Measurements from ENCODE around the gene CYP46A1. TPM values are rescaled to one million over a fixed set of nuclear protein-coding genes. Genes with fewer than 3 reads are reported as not detected.

The CYP46A1 gene
- total RNA-seq, 1 donor from 2014 or later: 3.1 TPM

- DNase-seq: no peak
Measured at GRCh38 chr14:99674064-99674650, 9.9 kb upstream of the CYP46A1 start.

- no peak for DNase-seq
Measured at GRCh38 chr14:99674776-99675381, 9.2 kb upstream of the CYP46A1 start.

GRCh38 chr14:99675382-99675835 is 8.7 kb upstream of the CYP46A1 start:
- DNase-seq: no peak

GRCh38 chr14:99675951-99676350 is 8.1 kb upstream of the CYP46A1 start:
- DNase-seq: no peak

GRCh38 chr14:99676657-99677056 is 7.4 kb upstream of the CYP46A1 start:
- no peak for DNase-seq

DNA sequence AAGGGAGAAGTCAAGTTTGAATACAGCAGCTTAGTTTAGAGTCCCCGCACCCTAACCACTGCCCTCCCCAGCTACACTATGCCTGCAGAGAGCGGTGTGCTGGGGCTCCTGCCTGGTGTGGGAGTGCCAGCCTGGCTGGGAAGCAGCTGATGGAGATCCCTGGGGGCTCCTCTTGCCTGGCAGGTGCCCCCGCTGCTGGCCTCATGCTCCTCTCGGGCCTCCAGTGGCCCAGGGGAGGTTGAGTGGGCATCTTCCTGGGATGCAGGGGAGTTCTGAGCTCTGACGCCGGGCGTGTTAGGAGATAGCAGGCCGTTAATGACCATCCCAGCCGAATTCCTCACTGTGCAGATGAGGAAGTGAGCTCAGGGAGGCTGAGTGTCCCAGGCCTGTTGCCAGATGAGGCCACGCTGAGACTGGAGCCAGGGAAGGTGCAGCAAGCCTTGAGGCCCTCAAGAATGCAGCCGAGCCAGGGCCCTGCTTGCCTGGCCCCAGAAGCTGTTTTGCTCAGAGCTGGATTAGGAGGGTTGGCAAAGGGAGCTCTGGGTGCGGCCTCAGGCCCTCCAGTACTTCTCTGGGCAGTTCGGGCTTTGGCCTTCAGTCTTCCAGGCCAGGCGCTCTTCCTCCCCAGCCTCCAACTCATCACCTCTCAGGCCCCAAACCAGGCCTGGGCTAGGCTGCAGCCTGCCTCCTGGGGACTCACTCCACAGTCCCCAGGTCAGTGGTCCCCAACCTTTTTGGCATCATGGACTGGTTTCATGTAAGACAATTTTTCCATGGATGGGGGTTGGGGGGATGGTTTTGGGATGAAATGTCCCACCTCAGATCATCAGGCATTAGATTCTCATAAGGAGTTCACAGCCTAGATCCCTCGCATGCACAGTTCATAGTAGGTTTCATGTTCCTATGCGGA is 6.6 kb upstream of the CYP46A1 start:
- DNase-seq: no peak

- no peak for DNase-seq
Measured at GRCh38 chr14:99678198-99678597, 5.9 kb upstream of the CYP46A1 start.

- DNase-seq: no peak
Measured at GRCh38 chr14:99679111-99679510, 5.0 kb upstream of the CYP46A1 start.

GRCh38 chr14:99679543-99679942 is 4.6 kb upstream of the CYP46A1 start:
- no peak for DNase-seq

DNA sequence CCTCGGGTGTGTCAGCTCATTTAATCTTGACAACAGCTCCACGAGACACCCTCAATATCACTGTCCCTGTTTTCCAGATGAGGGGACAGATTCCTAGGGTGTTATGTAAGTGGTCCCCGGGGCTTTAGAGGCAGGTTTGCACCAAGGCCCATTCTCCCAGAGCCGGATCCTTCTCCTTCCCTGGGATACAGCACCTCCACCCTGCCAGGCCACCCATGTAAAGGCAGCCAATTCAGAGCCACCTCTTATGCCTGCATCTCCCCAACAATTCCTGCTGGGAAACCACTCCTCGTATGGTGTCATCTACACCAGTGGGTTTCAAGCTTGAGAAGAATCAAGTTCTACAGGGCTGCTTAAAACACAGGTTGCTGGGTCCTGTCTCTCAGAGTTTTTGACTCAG is 4.1 kb upstream of the CYP46A1 start:
- DNase-seq: no peak

- DNase-seq: no peak
Measured at GRCh38 chr14:99681101-99681831, 2.8 kb upstream of the CYP46A1 start.

GRCh38 chr14:99681832-99682148 is 2.3 kb upstream of the CYP46A1 start:
- DNase-seq: no peak

GRCh38 chr14:99682809-99683618 is 1.1 kb upstream of the CYP46A1 start:
- DNase-seq: peak; percentile 90

GRCh38 chr14:99684410-99684934 is 374 bp downstream of the CYP46A1 start:
- DNase-seq: peak; percentile 70

DNA sequence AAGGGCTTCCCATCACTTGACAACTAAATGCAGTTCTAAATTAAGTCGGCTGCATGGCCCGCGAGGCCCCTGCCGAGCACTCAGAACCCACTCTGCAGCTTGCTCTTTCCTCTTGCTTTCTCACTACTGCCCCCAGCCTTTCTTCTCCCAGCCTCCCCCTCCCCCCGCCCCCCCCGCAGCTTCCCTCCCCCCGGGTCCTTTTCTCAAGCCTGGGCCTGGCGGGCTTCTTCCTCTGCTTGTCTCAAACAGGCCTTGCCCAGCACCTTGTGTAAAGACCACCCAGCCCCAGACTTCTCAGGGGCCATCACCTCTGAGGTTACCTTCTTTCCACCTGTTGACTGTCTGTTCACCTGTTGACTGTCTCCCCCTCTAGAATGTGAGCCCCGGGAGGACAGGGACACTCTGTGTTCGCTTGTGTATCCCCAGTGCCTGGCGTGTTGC is 1.1 kb downstream of the CYP46A1 start:
- no peak for DNase-seq

GRCh38 chr14:99685596-99685995 is 1.5 kb downstream of the CYP46A1 start:
- no peak for DNase-seq

GRCh38 chr14:99686557-99687283 is 2.6 kb downstream of the CYP46A1 start:
- no peak for DNase-seq

DNA sequence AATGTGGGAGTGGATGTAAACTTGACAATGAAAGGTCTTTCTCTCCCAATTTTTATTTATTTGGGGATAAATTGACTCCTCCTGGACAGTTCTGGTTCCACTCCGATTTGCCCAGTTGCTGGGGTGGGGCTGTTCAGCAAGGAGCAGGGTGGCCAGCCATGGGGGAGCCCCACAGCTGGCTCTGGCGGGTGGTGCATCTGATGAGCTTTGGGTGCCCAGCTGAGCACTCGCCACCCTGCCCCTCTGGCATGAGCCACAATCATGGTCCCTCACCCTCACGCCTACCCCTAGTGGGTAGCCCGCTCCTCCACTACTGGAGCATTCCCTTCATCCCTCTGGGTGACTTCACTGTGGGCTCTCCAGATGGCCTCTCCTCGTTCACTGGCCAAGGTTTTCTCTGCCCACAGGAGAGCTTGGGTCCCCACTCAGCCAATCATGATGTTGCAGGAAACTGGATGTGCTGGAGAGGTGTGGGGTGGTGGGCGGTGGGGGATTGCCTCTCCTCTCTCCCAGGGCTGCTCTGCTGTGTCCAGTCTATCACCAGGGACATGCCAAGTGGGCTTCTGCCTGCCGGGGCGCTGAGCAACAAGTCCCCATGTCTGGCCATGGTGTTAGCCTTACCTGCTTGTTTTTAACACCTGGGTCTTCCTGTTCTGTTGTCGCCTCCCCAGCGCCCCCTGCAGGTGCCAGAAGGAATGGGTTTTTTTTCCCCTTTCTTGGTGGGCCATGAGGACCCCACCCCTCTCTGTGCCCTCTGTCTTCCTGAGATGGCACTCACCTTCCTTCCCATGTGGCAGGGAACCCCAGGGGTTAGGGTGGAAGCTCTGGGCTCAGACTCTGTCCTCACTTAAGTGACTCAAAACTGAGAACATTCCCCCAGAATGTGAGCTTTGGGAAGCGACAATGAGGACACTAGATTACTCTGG is 3.4 kb downstream of the CYP46A1 start:
- no peak for DNase-seq

GRCh38 chr14:99688210-99688581 is 4.1 kb downstream of the CYP46A1 start:
- no peak for DNase-seq

DNA sequence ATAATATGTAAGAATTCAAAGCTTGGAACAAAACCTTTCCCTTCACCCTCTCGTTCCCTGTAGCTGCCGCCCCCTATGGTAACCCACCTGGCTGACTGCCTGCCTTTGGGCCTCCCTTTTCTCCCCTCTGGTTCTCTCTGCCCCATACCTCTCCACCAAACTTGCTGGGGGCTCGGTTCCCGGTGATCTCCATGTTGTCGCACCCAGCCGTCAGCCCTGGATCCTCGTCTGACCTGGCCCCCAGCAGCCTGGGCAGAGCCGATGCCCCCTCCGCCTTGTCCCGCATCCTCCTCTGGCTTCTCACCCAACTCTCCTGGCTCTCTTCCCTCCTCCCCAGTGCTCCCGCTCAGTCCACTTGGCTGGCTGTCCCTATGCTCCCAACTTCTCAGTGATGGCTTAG is 4.5 kb downstream of the CYP46A1 start:
- DNase-seq: no peak

Measured in tongue (tissue), 2 donors.